Posterior vena cava (tissue), 2 donors: ENCODE results near the gene DUT. TPM values are rescaled to one million over a fixed set of nuclear protein-coding genes. Genes with fewer than 3 reads are reported as not detected.
A peak's percentile ranks its signal among the peaks of the same experiment; 100 is the strongest.

ENCODE experiments used
- DNase-seq: peaks from one replicate; pipeline ENCODE4 v3.0.0-alpha.2; 2020; ENCODE audit warnings: low spot score
- intact Hi-C, 2 donors: fragments of 100-400 bp; cut with DNase I; formaldehyde crosslinking; loops; one replicate each; pipeline versions ENCODE4 v1.14.1 to v1.14.2; 2022 to 2023
- total RNA-seq, 2 donors: library from RNA; stranded (reverse); fragmentation: NEBNext Ultra II Directional; extraction: Animal tissue kit (Norgen Biotek cat#: 25700); gene quantifications; one replicate each; pipeline ENCODE4 v1.2.1, GENCODE V29; 2021
- donor health status: DM: yes; HTN: yes; CAD: no.
- donor health status: DM: yes; HTN: yes; CAD: no.

DUT gene
- total RNA-seq, 2 donors from 2014 or later = 63.7 to 66.5 TPM

- intact Hi-C loops = no loop called here
- DNase-seq = no peak
Observed at GRCh38 chr15:48389691-48390143, 58.5 kb downstream of the DUT start.

GRCh38 chr15:48391950-48392349 lies 60.7 kb downstream of the DUT start:
- intact Hi-C loops = no loop called here

DNA sequence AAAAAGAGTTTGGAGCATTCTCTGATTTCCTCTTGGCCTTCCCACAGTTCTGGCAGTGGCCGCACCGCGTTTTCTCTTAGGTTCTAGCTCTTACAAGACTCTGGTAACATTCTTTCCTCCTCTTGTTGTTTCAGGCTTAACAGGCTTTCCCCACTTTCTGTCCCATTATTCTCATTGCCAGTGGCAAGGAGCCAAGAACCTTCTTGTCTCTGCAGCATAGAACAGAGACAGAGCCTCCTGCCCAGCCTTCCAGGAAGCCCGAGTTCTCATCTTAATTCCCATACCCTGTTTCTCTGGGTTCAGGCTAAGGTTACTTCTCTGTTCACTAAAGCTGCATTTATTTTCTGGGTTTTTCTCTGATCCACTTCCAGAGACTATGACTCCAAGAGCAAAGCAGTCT lies 61.1 kb downstream of the DUT start:
- intact Hi-C loops = no loop called here
- peak; percentile 85 for DNase-seq

More at GRCh38 chr15:48391950-48392349, 60.7 kb downstream of the DUT start:
- no peak for DNase-seq

Other genes starting within 250 kb of the DUT start
- not detected for gene SLC24A5, start 210.4 kb upstream of the DUT start, total RNA-seq
- 10 to 100 TPM; 16.5 to 34.5 TPM for gene MYEF2, start 153.1 kb upstream of the DUT start, total RNA-seq
- not detected for gene CTXN2, start 139.8 kb upstream of the DUT start, total RNA-seq
- gene SLC12A1, start 125.1 kb upstream of the DUT start, total RNA-seq = not detected